Measurements from ENCODE around the gene WDR19. TPM values are rescaled to one million over a fixed set of nuclear protein-coding genes. Genes with fewer than 3 reads are reported as not detected.

WDR19 gene
- polyA plus RNA-seq (2012; ENCODE audit: insufficient read length, low read depth), result 8.2 TPM

DNA sequence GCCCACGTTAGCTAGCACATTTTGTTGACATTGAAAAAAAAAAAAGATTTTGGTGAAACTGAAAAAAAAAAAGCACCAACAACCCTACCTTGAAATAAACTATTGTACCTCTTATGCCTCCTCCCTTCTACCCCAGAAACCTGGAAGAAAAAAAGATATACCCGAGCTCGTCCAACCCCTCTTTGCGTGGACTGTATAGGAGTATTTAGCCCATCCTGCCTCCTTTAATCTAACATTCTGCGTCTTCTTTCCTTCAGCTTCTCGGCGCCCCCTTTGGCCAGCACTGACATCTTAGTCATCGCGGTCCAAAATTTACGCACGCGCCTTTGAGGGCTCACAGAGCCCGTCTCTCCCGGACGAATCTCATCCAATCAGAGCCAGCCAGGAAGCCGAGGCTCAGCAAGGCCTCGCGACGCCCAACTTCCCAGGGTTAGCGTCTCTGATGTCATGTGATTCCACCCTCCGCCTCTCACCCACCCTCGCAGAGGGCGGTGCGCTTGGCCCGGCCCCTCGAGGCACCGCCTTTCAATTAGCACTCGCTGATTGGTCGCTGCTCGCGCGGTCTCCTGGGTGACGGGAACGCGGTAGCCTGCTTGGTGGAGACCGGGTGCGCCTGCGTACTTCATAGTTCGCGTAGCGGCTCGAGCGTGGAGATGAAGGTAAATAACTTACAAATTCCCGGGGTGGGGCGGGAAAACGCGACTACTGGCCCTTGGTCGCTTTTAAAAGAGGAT is at the start of gene WDR19:
TSS of gene WDR19 (plus strand) at position 625 of the 734 bp plus-strand sequence. CDS start at position 654, 29 bp downstream.
- 0 out of 2 replicates have a peak, but pooled peaks have one; percentile 29 for TF ChIP-seq TAF1 (IDR thresholded peaks at IDR 0.05; ENCODE audit: borderline replicate concordance, insufficient read depth, low read length)
- TF ChIP-seq SIN3A (IDR thresholded peaks at IDR 0.05; ENCODE audit: borderline replicate concordance, insufficient read depth, low read length), result 0 out of 2 replicates have a peak, but pooled peaks have one; percentile 75
- peak; percentile 47; the same call in 1 of the 2 replicates for TF ChIP-seq POLR2AphosphoS5 (IDR thresholded peaks at IDR 0.05; ENCODE audit: low read depth, low read length)
- TF ChIP-seq FOXP2 (optimal IDR thresholded peaks at IDR 0.05; ENCODE audit: borderline replicate concordance, extremely low read depth, extremely low read length, insufficient read depth), result peak; percentile 74
- TF ChIP-seq, protein P1, sequence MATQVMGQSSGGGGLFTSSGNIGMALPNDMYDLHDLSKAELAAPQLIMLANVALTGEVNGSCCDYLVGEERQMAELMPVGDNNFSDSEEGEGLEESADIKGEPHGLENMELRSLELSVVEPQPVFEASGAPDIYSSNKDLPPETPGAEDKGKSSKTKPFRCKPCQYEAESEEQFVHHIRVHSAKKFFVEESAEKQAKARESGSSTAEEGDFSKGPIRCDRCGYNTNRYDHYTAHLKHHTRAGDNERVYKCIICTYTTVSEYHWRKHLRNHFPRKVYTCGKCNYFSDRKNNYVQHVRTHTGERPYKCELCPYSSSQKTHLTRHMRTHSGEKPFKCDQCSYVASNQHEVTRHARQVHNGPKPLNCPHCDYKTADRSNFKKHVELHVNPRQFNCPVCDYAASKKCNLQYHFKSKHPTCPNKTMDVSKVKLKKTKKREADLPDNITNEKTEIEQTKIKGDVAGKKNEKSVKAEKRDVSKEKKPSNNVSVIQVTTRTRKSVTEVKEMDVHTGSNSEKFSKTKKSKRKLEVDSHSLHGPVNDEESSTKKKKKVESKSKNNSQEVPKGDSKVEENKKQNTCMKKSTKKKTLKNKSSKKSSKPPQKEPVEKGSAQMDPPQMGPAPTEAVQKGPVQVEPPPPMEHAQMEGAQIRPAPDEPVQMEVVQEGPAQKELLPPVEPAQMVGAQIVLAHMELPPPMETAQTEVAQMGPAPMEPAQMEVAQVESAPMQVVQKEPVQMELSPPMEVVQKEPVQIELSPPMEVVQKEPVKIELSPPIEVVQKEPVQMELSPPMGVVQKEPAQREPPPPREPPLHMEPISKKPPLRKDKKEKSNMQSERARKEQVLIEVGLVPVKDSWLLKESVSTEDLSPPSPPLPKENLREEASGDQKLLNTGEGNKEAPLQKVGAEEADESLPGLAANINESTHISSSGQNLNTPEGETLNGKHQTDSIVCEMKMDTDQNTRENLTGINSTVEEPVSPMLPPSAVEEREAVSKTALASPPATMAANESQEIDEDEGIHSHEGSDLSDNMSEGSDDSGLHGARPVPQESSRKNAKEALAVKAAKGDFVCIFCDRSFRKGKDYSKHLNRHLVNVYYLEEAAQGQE (IDR thresholded peaks at IDR 0.05; ENCODE audit: insufficient read depth in 1 of 2, low read depth in 2 of 2, low read length in 2 of 2), result no peak

DNA sequence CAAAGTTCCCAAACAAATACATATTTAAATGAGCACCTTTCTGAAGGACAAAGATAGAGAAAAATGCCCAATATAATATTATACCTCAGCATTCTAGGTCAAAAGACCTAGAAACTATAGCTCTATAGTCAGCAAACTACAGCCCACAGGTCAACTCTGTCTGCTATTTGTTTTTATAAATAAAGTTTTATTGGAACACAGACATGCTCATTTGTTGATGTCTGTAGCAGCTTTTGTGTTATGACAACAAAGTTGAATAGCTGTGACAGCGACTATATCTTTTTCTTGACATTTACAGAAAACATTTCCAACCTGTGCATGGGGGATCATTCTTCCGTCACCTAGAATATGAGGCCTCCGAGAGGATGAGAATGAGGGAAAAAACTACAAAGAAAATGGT is 48.7 kb upstream of the WDR19 start:
- TF ChIP-seq FOXP2 (optimal IDR thresholded peaks at IDR 0.05; ENCODE audit: borderline replicate concordance, extremely low read depth, extremely low read length, insufficient read depth) (no peak), POLR2AphosphoS5 (IDR thresholded peaks at IDR 0.05; ENCODE audit: low read depth, low read length) (no peak), SIN3A (IDR thresholded peaks at IDR 0.05; ENCODE audit: borderline replicate concordance, insufficient read depth, low read length) (no peak)

DNA sequence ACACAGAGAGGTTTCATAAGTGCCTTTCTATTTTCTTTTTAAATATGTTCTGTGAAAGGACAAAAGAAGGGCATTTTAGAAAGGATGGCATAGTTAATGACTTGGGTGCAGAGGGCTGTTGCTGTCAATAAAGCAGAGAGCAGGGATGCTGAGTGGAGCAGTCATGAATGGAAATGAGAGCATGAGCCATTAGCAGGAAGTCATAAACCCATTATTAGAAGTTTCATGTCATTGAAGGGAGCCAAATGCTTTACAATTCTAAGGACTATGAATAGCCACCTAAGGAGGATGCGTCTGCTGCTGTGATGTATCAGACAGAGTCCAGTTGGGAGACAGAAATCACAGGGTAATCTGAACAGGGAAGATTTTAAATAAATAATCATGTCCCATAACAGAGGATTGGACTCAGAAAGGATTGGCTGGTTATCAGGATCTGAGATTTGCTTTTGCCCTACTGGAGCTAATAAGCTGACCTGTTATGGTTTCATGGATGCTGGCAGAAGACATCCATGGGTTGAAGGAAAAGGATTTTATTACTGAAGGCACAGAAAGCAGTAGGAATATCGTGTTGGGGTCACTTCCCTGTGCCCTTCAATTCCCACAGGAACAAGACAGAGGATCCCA is 47.5 kb upstream of the WDR19 start:
- TF ChIP-seq SIN3A (IDR thresholded peaks at IDR 0.05; ENCODE audit: borderline replicate concordance, insufficient read depth, low read length) (no peak), TAF1 (IDR thresholded peaks at IDR 0.05; ENCODE audit: borderline replicate concordance, insufficient read depth, low read length) (no peak), POLR2AphosphoS5 (IDR thresholded peaks at IDR 0.05; ENCODE audit: low read depth, low read length) (no peak), FOXP2 (optimal IDR thresholded peaks at IDR 0.05; ENCODE audit: borderline replicate concordance, extremely low read depth, extremely low read length, insufficient read depth) (no peak)
- TF ChIP-seq, protein P1 (IDR thresholded peaks at IDR 0.05; ENCODE audit: insufficient read depth in 1 of 2, low read depth in 2 of 2, low read length in 2 of 2), result no peak

DNA sequence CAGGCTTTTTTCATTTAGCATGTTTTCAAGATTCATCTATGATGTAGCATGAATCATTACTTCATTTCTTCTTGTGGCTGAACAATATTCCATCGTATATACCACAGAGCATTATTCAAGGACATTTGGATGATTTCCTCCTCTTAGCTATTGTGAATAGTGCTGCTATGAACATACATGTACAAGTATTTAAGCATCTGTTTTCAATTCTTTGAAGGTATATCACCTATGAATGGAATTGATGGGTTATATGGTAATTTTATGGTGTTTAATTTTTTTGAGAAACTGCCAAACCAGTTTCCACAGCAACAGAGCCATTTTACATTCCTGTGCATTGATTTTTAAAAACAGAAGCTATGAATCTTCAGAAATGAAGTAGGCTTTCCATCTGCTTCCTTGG is 36.1 kb upstream of the WDR19 start:
- TF ChIP-seq POLR2AphosphoS5 (IDR thresholded peaks at IDR 0.05; ENCODE audit: low read depth, low read length), result no peak
- TF ChIP-seq FOXP2 (optimal IDR thresholded peaks at IDR 0.05; ENCODE audit: borderline replicate concordance, extremely low read depth, extremely low read length, insufficient read depth), result no peak

DNA sequence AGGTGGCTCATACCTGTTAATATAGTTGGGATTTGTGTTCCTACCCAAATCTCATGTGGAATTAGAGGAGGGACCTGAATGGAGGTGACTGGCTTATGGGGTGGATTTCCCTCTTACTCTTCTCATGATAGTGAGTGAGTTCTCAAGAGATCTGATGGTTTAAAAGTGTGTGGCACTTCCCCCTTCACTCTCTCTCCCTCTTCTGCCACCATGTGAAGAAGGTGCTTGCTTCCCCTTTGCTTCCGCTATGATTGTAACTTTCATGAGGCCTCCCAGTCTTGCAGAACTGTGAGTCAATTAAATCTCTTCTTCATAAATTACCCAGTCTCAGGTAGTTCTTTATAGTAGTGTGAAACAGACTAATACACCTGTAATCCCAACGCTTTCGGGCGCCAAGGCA is 28.3 kb upstream of the WDR19 start:
- no peak for TF ChIP-seq TAF1 (IDR thresholded peaks at IDR 0.05; ENCODE audit: borderline replicate concordance, insufficient read depth, low read length)
- no peak for TF ChIP-seq POLR2AphosphoS5 (IDR thresholded peaks at IDR 0.05; ENCODE audit: low read depth, low read length)
- no peak for TF ChIP-seq SIN3A (IDR thresholded peaks at IDR 0.05; ENCODE audit: borderline replicate concordance, insufficient read depth, low read length)
- no peak for TF ChIP-seq FOXP2 (optimal IDR thresholded peaks at IDR 0.05; ENCODE audit: borderline replicate concordance, extremely low read depth, extremely low read length, insufficient read depth)
- TF ChIP-seq, protein P1 (IDR thresholded peaks at IDR 0.05; ENCODE audit: insufficient read depth in 1 of 2, low read depth in 2 of 2, low read length in 2 of 2), result no peak

DNA sequence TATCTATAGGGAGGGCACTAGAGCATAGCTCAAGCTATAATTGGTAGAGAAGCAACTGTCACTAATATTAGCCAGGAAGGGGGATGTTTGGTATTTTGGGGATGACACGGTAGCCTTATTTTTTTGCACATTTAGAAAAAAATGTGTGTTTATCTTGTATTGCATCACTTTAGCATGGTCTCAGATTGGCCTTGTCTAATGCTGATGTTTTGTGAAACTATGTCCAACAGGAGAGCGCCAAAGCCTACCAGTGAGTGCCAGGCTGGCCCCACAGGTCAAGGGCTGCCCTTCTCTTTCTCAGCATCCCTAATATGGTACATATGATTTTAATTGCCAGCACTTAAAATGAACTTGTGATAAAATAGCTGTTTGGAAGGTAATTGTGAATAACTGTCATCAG is 24.8 kb upstream of the WDR19 start:
- TF ChIP-seq SIN3A (IDR thresholded peaks at IDR 0.05; ENCODE audit: borderline replicate concordance, insufficient read depth, low read length) (no peak), TAF1 (IDR thresholded peaks at IDR 0.05; ENCODE audit: borderline replicate concordance, insufficient read depth, low read length) (no peak), POLR2AphosphoS5 (IDR thresholded peaks at IDR 0.05; ENCODE audit: low read depth, low read length) (no peak), FOXP2 (optimal IDR thresholded peaks at IDR 0.05; ENCODE audit: borderline replicate concordance, extremely low read depth, extremely low read length, insufficient read depth) (no peak)
- TF ChIP-seq, protein P1 (IDR thresholded peaks at IDR 0.05; ENCODE audit: insufficient read depth in 1 of 2, low read depth in 2 of 2, low read length in 2 of 2), result no peak
